ENCODE data around the gene ABCC4. TPM values are rescaled to one million over a fixed set of nuclear protein-coding genes. Genes with fewer than 3 reads are reported as not detected.

The ABCC4 gene
- total and polyA plus RNA-seq, 9 of the 15 experiments (the other 6 are each of a cell fraction or from before 2014, with no cell fraction given), result 9.4 to 46.1 (median 25.4) TPM

GRCh38 chr13:95145587-95145986 is 155.7 kb downstream of the ABCC4 start (continued):
- no peak for TF ChIP-seq MGA (IDR thresholded peaks at IDR 0.05)

All from K562 (cell line).